ENCODE measurements around the gene TRPM4.

DNA sequence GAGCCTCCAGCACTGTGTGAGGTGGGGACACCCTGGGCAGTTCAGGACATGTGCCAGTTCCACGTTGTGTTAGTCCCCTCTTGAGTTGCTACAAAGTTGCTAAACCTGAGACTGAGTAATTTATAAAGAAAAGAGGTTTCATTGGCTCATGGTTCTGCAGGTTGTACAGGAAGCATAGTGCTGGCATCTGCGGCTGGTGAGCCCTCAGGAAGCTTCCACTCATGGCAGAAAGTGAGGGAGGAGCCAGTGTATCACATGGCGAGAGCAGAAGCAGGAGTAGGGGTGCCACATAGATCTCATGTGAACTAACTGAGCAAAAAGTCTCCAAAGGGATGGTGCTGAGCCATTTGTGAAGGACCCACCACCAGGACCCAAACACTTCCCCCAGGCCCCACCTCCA, 33.2 kb downstream of the TRPM4 start:
- TF ChIP-seq, protein P1, sequence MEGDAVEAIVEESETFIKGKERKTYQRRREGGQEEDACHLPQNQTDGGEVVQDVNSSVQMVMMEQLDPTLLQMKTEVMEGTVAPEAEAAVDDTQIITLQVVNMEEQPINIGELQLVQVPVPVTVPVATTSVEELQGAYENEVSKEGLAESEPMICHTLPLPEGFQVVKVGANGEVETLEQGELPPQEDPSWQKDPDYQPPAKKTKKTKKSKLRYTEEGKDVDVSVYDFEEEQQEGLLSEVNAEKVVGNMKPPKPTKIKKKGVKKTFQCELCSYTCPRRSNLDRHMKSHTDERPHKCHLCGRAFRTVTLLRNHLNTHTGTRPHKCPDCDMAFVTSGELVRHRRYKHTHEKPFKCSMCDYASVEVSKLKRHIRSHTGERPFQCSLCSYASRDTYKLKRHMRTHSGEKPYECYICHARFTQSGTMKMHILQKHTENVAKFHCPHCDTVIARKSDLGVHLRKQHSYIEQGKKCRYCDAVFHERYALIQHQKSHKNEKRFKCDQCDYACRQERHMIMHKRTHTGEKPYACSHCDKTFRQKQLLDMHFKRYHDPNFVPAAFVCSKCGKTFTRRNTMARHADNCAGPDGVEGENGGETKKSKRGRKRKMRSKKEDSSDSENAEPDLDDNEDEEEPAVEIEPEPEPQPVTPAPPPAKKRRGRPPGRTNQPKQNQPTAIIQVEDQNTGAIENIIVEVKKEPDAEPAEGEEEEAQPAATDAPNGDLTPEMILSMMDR (IDR thresholded peaks at IDR 0.05; ENCODE audit: borderline replicate concordance, extremely low read depth, low read length, poor library complexity, severe bottlenecking), result no peak
- no peak for TF ChIP-seq EZH2 (IDR thresholded peaks at IDR 0.05; ENCODE audit: borderline replicate concordance, low read depth, low read length, severe bottlenecking)

Measured in DND-41 (cell line).